HG02938 (cell line): ENCODE measurements around the gene ANKRD22.

Experiments used
- ATAC-seq: cut with Tn5 transposase; IDR thresholded peaks from one replicate; pipeline ENCODE4 v1.9.1; 2021; ENCODE audit warnings: mild to moderate bottlenecking, moderate library complexity; ENCODE audit not compliant: unreplicated experiment

Gene ANKRD22

GRCh38 chr10:88802523-88803285 is 48.9 kb downstream of the ANKRD22 start, which contains the start of gene LIPM:
Gene LIPM, plus strand, starts transcription at chr10:88802730. Its CDS starts 167 bp downstream, at chr10:88802897.
- no peak for ATAC-seq

GRCh38 chr10:88800152-88801125 is 51.2 kb downstream of the ANKRD22 start:
- ATAC-seq: no peak

GRCh38 chr10:88794731-88795130 is 56.9 kb downstream of the ANKRD22 start:
- ATAC-seq: no peak

- no peak for ATAC-seq
Measured at GRCh38 chr10:88793712-88794299, 57.8 kb downstream of the ANKRD22 start.

- ATAC-seq: no peak
Measured at GRCh38 chr10:88792661-88793060, 59.0 kb downstream of the ANKRD22 start.

GRCh38 chr10:88791924-88792323 is 59.7 kb downstream of the ANKRD22 start:
- ATAC-seq: no peak

GRCh38 chr10:88788924-88789323 is 62.7 kb downstream of the ANKRD22 start:
- no peak for ATAC-seq

- ATAC-seq: no peak
Measured at GRCh38 chr10:88787463-88787862, 64.2 kb downstream of the ANKRD22 start.

- no peak for ATAC-seq
Measured at GRCh38 chr10:88786032-88786770, 65.4 kb downstream of the ANKRD22 start.

GRCh38 chr10:88783724-88784123 is 67.9 kb downstream of the ANKRD22 start:
- no peak for ATAC-seq

GRCh38 chr10:88782222-88782621 is 69.4 kb downstream of the ANKRD22 start:
- ATAC-seq: no peak

- ATAC-seq: no peak
Measured at GRCh38 chr10:88781206-88781605, 70.4 kb downstream of the ANKRD22 start.
